RWPE2 (cell line): ENCODE measurements around the gene GTF2H4.
A peak's percentile ranks its signal among the peaks of the same experiment; 100 is the strongest.

Experiments
- ATAC-seq: fragments of 200-7000 bp; cut with Tn5 transposase; 3 replicates; pipeline ENCODE4 v1.9.1; 2021; ENCODE audit warnings: low read depth
- DNase-seq: peaks from one replicate; pipeline ENCODE4 v3.0.0-alpha.2; 2020; ENCODE audit warnings: low spot score
- H3K27ac ChIP-seq: fragments of 450-650 bp; 2 replicates; pipeline ENCODE4 v1.5.1; 2017; ENCODE audit warnings: mild to moderate bottlenecking; ENCODE audit not compliant: poor library complexity, severe bottlenecking
- H3K27me3 ChIP-seq: fragments of 250-450 bp; sonication (Bioruptor Pico); 2 replicates; pipeline ENCODE4 v1.5.1; 2021; ENCODE audit warnings: mild to moderate bottlenecking, moderate library complexity; ENCODE audit not compliant: insufficient read depth, poor library complexity, severe bottlenecking
- H3K36me3 ChIP-seq: fragments of 250-450 bp; sonication (Bioruptor Pico); 2 replicates; pipeline ENCODE4 v1.5.1; 2020; ENCODE audit warnings: low read depth, mild to moderate bottlenecking, moderate library complexity
- H3K4me1 ChIP-seq: fragments of 250-450 bp; sonication (Bioruptor Pico); 2 replicates; pipeline ENCODE4 v1.5.1; 2021; ENCODE audit warnings: mild to moderate bottlenecking, moderate library complexity; ENCODE audit not compliant: insufficient read depth, poor library complexity, severe bottlenecking
- H3K4me3 ChIP-seq: fragments of 250-450 bp; sonication (Bioruptor Pico); 2 replicates; pipeline ENCODE4 v1.5.1; 2021; ENCODE audit warnings: mild to moderate bottlenecking, moderate library complexity; ENCODE audit not compliant: severe bottlenecking
- H3K9me3 ChIP-seq: fragments of 250-450 bp; sonication (Bioruptor Pico); 2 replicates; pipeline ENCODE4 v1.5.1; 2021; ENCODE audit warnings: mild to moderate bottlenecking, moderate library complexity; ENCODE audit not compliant: severe bottlenecking
- CTCF ChIP-seq: fragments of 450-650 bp; IDR thresholded peaks from one replicate; pipeline ENCODE4 v1.5.1; 2017; ENCODE audit warnings: mild to moderate bottlenecking, moderate library complexity; ENCODE audit not compliant: poor library complexity, severe bottlenecking

Gene GTF2H4

GRCh38 chr6:30948811-30949210 lies 40.8 kb downstream of the GTF2H4 start:
- no peak for ATAC-seq
- Histone ChIP-seq H3K4me3 (no peak overlapping the region), H3K36me3 (no peaks in the 10 kb centered on the region), H3K27ac (no peak overlapping the region), H3K27me3 (no peaks in the 10 kb centered on the region), H3K4me1 (no peaks in the 10 kb centered on the region), H3K9me3 (no peaks in the 10 kb centered on the region)
- no peak for TF ChIP-seq CTCF
- no peak for DNase-seq

- Histone ChIP-seq H3K36me3 (no peaks in the 10 kb centered on the region), H3K4me3 (no peak overlapping the region), H3K27ac (no peak overlapping the region), H3K27me3 (no peaks in the 10 kb centered on the region), H3K4me1 (peaks cover 7% of the 10 kb centered on the region), H3K9me3 (no peaks in the 10 kb centered on the region)
- ATAC-seq (no peak), DNase-seq (no peak)
- TF ChIP-seq CTCF, result no peak
These were observed 44.0 kb downstream of the GTF2H4 start for GRCh38 chr6:30951907-30952469.

GRCh38 chr6:30954631-30955366 lies 46.8 kb downstream of the GTF2H4 start:
- H3K36me3 ChIP-seq, result no peaks in the 10 kb centered on the region
- ATAC-seq, result no peak
- H3K9me3 ChIP-seq, result no peaks in the 10 kb centered on the region
- no peak for TF ChIP-seq CTCF
- DNase-seq, result no peak
- no peak overlapping the region for H3K4me3 ChIP-seq
- peaks cover 7% of the 10 kb centered on the region for H3K4me1 ChIP-seq
- H3K27me3 ChIP-seq, result no peaks in the 10 kb centered on the region
- no peak overlapping the region for H3K27ac ChIP-seq

- Histone ChIP-seq H3K27me3 (no peaks in the 10 kb centered on the region), H3K36me3 (no peaks in the 10 kb centered on the region), H3K27ac (no peak overlapping the region), H3K9me3 (no peaks in the 10 kb centered on the region), H3K4me3 (peak overlapping the region; percentile 17), H3K4me1 (peaks cover 7% of the 10 kb centered on the region)
- DNase-seq (no peak), ATAC-seq (peak; percentile 57; the same call in 1 of the 3 replicates)
- TF ChIP-seq CTCF, result no peak
These were observed 47.5 kb downstream of the GTF2H4 start for GRCh38 chr6:30955367-30956042.
